GM13977 (cell line): Measurements from ENCODE around the gene LDLRAD4.

Experiments used
- DNase-seq: peaks from one replicate; pipeline ENCODE4 v3.0.0; 2012; ENCODE audit warnings: low spot score
- CTCF ChIP-seq: IDR thresholded peaks from 2 replicates; pipeline ENCODE4 v1.5.1; 2012; ENCODE audit warnings: mild to moderate bottlenecking, control low read depth; ENCODE audit not compliant: insufficient read depth; ENCODE audit errors: extremely low read depth, missing control alignments
- in situ Hi-C: fragments of 300-500 bp; cut with MboI; formaldehyde crosslinking; loops from one replicate; pipeline ENCODE4 v1.12.0; 2022; ENCODE audit warnings: low sequenced_read_pairs, low pct_unique_long_range_greater_than_20kb, mixed read lengths, inconsistent platforms; ENCODE audit not compliant: unreplicated experiment

LDLRAD4 gene

GRCh38 chr18:13185675-13186198 is 32.8 kb upstream of the LDLRAD4 start:
- TF ChIP-seq CTCF: no peak
- no peak for DNase-seq
- in situ Hi-C loops: no loop called here

GRCh38 chr18:13186687-13187086 is 31.9 kb upstream of the LDLRAD4 start:
- DNase-seq: no peak
- in situ Hi-C loops: no loop called here

GRCh38 chr18:13187498-13187897 is 31.1 kb upstream of the LDLRAD4 start:
- TF ChIP-seq CTCF: no peak
- in situ Hi-C loops: no loop called here

More at GRCh38 chr18:13186687-13187086, 31.9 kb upstream of the LDLRAD4 start:
- no peak for TF ChIP-seq CTCF

GRCh38 chr18:13191031-13191430 is 27.5 kb upstream of the LDLRAD4 start:
- in situ Hi-C loops: no loop called here
- no peak for DNase-seq
- TF ChIP-seq CTCF: no peak

More at GRCh38 chr18:13187498-13187897, 31.1 kb upstream of the LDLRAD4 start:
- no peak for DNase-seq

- DNase-seq: no peak
- in situ Hi-C loops: no loop called here
- TF ChIP-seq CTCF: no peak
Observed at GRCh38 chr18:13191779-13192178, 26.8 kb upstream of the LDLRAD4 start.

- TF ChIP-seq CTCF: no peak
- in situ Hi-C loops: no loop called here
Observed at GRCh38 chr18:13192970-13193369, 25.6 kb upstream of the LDLRAD4 start.

GRCh38 chr18:13194239-13194638 is 24.3 kb upstream of the LDLRAD4 start:
- TF ChIP-seq CTCF: no peak
- in situ Hi-C loops: no loop called here
- no peak for DNase-seq

More at GRCh38 chr18:13192970-13193369, 25.6 kb upstream of the LDLRAD4 start:
- DNase-seq: no peak
